T-helper 2 cell treated with Interferon-gamma antibody and Interleukin-4, amounts not matched to agents 100 ng/mL and 5 ng/mL, for 36 hours (primary cell): ENCODE data around the gene DEF6. TPM values are rescaled to one million over a fixed set of nuclear protein-coding genes. Genes with fewer than 3 reads are reported as not detected.

Experiments
- intact Hi-C: fragments of 100-400 bp; cut with micrococcal nuclease; formaldehyde crosslinking; loops from one replicate; pipeline ENCODE4 v1.15.1; 2023
- total RNA-seq: library from RNA; stranded (reverse); gene quantifications from 2 replicates; pipeline ENCODE4 v1.2.3, GENCODE V29; 2022

Gene DEF6, protein sequence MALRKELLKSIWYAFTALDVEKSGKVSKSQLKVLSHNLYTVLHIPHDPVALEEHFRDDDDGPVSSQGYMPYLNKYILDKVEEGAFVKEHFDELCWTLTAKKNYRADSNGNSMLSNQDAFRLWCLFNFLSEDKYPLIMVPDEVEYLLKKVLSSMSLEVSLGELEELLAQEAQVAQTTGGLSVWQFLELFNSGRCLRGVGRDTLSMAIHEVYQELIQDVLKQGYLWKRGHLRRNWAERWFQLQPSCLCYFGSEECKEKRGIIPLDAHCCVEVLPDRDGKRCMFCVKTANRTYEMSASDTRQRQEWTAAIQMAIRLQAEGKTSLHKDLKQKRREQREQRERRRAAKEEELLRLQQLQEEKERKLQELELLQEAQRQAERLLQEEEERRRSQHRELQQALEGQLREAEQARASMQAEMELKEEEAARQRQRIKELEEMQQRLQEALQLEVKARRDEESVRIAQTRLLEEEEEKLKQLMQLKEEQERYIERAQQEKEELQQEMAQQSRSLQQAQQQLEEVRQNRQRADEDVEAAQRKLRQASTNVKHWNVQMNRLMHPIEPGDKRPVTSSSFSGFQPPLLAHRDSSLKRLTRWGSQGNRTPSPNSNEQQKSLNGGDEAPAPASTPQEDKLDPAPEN
- total RNA-seq: 204 and 209 TPM in 2 replicates

- intact Hi-C loops: loop anchor here (1.0 to 2.0 kb wide), 6 partner anchors 13 to 254 kb away; partner anchors contain the start of genes PPARD and RPL10A
Observed at GRCh38 chr6:35297601-35298481, at the start of gene DEF6. TSS of gene DEF6 (plus strand) at chr6:35297818. CDS start at chr6:35297857, 39 bp downstream.

DNA sequence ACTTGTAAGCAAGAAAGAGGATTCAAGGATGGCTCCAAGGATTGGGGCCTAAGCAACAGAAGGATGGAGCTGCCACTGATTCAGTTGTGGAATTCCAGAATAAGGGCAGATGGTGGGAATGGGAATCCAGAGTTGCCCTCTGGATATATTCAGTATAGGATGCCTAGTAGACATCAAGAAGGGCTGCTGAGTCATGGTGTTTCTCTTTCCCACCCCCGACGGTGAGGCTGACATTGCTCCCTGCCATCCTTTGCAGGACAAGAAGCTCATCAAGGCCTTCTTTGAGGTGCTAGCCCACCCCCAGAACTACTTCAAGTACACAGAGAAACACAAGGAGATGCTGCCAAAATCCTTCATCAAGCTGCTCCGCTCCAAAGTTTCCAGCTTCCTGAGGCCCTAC, 49.3 kb upstream of the DEF6 start:
- intact Hi-C loops: loop anchor here (10.0 kb wide), 2 partner anchors 103 to 263 kb away; partner anchors contain the start of gene TCP11

DNA sequence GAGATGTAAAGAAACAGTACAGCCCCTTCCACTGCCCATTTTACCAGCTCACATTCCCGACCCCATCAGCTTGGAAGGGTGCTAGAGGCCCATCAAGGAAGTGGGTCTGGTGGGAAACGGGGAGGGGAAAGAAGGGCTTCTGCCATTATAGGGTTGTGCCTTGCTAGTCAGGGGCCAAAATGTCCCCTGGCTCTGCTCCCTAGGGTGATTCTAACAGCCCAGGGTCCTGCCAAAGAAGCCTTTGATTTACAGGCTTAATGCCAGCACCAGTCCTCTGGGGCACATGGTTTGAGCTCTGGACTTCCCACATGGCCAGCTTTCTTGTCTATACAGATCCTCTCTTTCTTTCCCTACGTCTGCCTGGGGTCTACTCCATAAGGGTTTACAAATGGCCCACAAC, 48.7 kb upstream of the DEF6 start:
- intact Hi-C loops: loop anchor here (10.0 kb wide), 2 partner anchors 104 to 264 kb away; partner anchors contain the start of gene TCP11

DNA sequence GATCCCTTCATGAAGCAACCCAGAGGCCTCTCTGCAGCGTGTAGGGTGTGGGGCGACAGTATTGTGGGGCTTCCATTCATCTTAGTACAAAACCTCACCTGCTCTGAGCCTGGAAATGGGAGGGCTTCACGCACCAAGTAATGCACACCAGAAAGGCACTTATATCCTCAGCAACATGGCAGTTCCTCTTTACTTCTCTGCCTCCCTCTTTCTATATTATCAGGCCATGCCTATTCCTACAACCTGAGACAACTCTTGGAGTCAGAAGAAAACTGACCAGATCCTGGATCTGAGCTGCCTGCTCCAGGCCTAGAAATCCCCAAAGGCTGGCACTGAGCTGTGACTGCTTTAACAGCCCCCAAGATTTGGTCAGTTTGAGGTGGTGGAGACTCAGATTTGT, 45.7 kb upstream of the DEF6 start:
- intact Hi-C loops: no loop called here

DNA sequence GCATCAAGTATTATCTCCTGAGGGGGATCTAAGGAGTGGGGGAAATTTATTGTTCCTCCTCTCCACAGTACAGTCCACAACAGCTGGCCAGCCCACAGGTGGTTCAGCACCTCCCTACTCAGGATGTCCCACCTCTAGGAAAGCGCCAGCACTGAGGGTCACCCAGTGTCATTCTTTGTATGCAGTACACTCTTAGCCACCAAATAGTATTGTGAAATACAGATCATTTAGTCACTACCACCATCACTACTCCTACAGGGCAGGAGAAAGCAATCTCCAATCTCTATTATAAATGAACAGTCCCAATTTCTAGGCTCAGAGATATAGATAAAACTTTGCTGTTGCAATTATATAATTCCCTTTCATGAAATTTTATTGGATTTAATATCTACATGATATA, 44.4 kb upstream of the DEF6 start:
- intact Hi-C loops: no loop called here

DNA sequence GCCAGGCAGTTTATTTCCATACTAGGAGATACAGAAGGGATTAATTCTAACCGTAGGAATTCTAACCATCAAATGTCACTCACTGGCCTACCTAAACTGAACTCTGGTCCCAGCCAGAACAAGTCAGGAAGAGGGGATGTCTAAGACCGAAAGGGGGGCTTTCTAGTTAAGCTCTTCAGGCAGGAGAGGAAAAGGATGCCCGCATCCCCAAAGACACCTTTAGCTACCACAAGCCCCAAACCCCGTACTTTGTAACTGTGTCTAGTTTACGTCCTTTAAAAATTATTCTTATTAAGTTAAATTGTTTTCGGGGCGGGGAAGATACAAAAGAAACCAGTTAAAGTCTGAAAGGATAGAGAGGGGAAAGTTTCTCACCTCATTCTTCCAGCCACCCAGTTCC, 39.3 kb upstream of the DEF6 start:
- intact Hi-C loops: no loop called here

- intact Hi-C loops: loop anchor here (1.0 kb wide), 1 partner anchor 83 kb away; the partner anchor contains the start of gene PPARD
Observed at GRCh38 chr6:35258858-35259193, 38.8 kb upstream of the DEF6 start.

DNA sequence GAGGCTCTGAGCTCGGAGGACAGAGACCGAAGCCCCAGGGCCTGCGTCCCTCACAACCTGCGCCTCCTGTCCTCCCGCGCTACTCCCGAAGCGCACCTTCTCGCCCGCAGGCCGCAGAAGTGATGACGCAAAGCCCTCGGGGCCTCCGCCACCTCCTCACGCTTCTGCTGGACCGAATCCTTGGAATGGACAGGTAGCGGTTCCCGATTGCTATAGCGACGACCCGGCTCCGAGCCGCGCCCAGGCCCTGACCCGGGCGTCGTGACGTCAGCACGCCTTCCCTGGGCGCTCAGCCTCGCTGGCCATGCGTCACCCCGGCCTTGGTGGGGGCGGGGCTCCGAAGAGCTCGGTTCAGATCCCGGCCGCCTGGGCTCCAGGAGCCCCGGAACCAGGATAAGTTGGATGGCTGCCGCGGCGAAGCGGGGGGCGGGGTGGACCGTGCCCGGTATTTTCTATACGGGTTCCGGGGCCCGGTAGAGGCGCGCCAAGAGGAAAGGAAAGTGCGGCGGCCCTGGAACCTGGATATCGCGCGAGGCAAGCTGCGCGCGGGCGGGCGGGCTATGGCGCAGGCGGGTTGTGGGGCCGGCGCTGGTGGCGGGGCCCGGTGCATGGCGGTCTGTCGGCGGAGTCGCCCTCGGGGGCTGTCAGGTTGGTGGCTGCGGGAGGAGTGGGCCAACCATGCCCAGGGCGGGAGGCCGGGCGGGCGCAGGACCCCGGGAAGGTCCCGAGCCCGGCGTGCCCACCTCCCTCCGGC, 38.2 kb upstream of the DEF6 start, which contains the start of gene ZNF76:
TSS of gene ZNF76 (plus strand) at position 542 of the 754 bp plus-strand sequence. CDS start 21,417 bp downstream, outside the sequence.
- intact Hi-C loops: loop anchor here (1.0 kb wide), 1 partner anchor 83 kb away; the partner anchor contains the start of gene PPARD

DNA sequence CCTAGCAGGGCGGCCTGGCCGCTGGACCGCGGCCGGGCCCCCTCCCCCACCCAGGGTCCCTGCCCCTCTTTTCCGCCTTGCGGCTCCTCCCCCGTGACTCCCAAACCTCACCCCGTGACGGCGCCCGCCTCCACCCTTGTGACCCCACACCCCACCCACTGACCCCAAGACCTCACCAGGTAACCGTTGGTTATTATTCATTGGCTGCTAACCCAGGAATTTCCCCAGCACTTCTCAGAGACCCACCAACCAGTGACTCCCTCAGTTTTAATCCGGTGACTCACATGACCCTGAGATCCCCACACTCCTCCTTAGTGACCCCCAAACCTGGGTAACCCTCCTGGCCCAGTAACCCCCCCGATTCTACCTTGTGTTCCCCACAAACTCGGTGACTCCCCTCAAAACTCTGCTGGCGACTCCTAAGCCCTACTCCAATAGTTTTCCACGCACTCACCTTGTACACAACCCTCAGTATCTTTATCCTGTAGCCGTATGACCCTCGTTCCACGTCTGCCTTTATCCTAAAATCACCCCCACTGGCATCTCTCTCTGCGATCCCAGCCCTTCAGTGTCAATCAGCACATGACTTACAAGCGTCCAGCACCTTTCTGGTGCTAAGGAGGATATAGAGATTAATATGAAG, 37.5 kb upstream of the DEF6 start:
- intact Hi-C loops: loop anchor here (1.0 kb wide), 1 partner anchor 82 kb away; the partner anchor contains the start of gene PPARD

GRCh38 chr6:35260591-35261570, 36.7 kb upstream of the DEF6 start:
- intact Hi-C loops: no loop called here

GRCh38 chr6:35262596-35262995, 35.0 kb upstream of the DEF6 start:
- intact Hi-C loops: no loop called here

DNA sequence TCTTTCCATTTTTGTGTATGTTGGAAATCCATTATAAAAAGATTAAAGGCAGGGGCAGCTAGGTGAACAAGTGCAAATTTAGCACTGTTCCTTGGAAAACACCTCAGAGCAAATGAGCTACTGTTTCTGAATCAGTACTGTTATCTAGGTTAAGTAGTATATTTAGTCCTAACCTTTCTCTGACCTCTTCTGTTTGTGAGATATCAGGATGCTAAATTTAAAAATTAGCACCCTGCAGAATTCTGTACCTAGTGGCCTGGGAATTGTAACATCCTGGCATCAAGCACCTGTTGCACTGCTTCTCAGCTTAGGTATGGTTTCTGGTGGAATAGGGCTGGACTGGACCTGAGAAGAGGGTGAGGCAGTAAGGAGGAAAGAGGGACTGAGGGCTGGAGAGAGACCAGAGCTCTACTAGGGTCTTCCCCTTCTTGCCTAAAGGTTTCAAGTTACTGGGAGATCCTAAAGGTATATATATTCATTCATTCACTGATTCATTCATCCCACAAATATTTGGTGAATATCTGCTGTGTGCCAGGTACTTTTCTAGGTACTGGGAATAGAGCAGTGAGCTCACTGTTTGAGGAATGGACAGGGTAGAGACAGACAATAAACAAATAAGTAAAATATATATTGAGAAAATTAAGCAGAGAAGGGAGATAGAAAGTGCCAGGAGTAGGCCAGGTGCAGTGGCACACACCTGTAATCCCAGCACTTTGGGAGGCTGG, 32.9 kb upstream of the DEF6 start:
- intact Hi-C loops: no loop called here

- intact Hi-C loops: no loop called here
Observed at GRCh38 chr6:35265523-35265922, 32.1 kb upstream of the DEF6 start.

DNA sequence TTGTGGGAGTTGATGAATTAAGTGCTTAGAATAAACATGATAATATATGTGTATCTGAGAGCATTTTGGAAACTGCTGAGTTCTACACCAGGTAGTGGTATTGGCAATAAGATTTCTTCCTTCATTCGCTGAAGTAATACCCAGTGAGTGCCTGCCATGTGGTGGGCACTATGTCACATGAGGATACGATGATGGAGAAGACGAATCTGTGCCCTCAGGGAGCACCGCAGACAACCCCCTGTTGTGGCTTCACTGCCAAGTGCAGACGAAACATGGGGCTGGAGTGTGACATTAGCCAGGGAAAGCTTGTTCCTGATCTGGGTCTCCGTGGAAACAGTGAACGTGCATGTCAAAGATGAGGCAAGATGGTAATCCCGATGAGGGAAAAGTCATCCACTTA, 30.2 kb upstream of the DEF6 start:
- intact Hi-C loops: no loop called here

- intact Hi-C loops: no loop called here
Observed at GRCh38 chr6:35267897-35268296, 29.7 kb upstream of the DEF6 start.

DNA sequence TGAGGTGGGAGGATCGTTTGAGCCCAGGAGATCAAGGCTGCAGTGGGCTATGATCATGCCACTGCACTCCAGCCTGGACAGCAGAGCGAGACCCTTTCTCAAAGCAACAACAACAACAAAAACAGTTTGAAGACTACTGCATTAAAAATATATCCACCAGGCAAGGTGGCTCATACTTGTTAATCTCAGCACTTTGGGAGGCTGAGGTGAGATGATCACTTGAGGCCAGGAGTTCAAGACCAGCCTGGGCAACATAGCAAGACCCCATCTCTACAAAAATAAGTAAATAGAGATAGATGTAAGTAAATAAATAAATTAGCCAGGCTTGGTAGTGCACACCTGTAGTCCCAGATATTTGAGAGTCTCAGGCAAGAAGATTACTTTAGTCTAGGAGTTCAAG, 25.6 kb upstream of the DEF6 start:
- intact Hi-C loops: no loop called here

GRCh38 chr6:35273822-35274559, 23.6 kb upstream of the DEF6 start:
- intact Hi-C loops: no loop called here
